PC-3 (cell line): ENCODE measurements around the gene ST6GALNAC3. TPM values are rescaled to one million over a fixed set of nuclear protein-coding genes. Genes with fewer than 3 reads are reported as not detected.

ENCODE experiments used
- ATAC-seq: fragments of 200-7000 bp; cut with Tn5 transposase; 2 replicates; pipeline ENCODE4 v1.9.1; 2020; ENCODE audit warnings: mild to moderate bottlenecking, moderate library complexity
- BruUV-seq: library from RNA; stranded (reverse); fragments of 400-500 nt; replicated peaks from 2 replicates; lab custom pipeline; 2021; lab: Mats Ljungman, UMichigan
- CTCF ChIA-PET: fragments of 300-600 bp; sonication (Branson Sonifier 250); formaldehyde crosslinking; loops from one replicate; lab custom pipeline; 2022; ENCODE audit warnings: antibody characterized with exemption; lab: Charles Lee
- POLR2A ChIA-PET: fragments of 300-600 bp; sonication (Branson Sonifier 250); formaldehyde crosslinking; loops from one replicate; lab custom pipeline; 2022; ENCODE audit warnings: antibody characterized with exemption; ENCODE audit not compliant: unreplicated experiment; lab: Charles Lee
- DNase-seq: peaks from one replicate; pipeline ENCODE4 v3.0.0-alpha.2; 2015
- H2AFZ ChIP-seq: fragments of 300-600 bp; sonication (generic); 2 replicates; pipeline ENCODE4 v1.6.0; 2016; ENCODE audit warnings: antibody characterized with exemption, low read length
- H3F3A ChIP-seq: fragments of 300-600 bp; sonication (generic); one replicate; pipeline ENCODE4 v1.6.0; 2017; ENCODE audit warnings: antibody characterized with exemption, low read length, control low read depth, mild to moderate bottlenecking; ENCODE audit not compliant: unreplicated experiment
- H3K27ac ChIP-seq: fragments of 300-600 bp; sonication (generic); 2 replicates; pipeline ENCODE4 v1.5.1; 2016; ENCODE audit warnings: mild to moderate bottlenecking, low read length
- H3K27me3 ChIP-seq: fragments of 300-600 bp; sonication (generic); 2 replicates; pipeline ENCODE4 v1.6.1; 2016; ENCODE audit warnings: low read length, mixed read lengths
- H3K36me3 ChIP-seq: fragments of 300-600 bp; sonication (generic); 2 replicates; pipeline ENCODE4 v1.6.1; 2016; ENCODE audit warnings: low read depth, mixed run types, low read length, mixed read lengths
- H3K4me1 ChIP-seq: fragments of 300-600 bp; sonication (generic); 2 replicates; pipeline ENCODE4 v1.5.1; 2016; ENCODE audit warnings: low read length; ENCODE audit not compliant: insufficient read depth
- H3K4me2 ChIP-seq: fragments of 300-600 bp; sonication (generic); 2 replicates; pipeline ENCODE4 v1.6.0; 2016; ENCODE audit warnings: low read length
- H3K4me3 ChIP-seq: fragments of 300-600 bp; sonication (generic); 2 replicates; pipeline ENCODE4 v1.5.1; 2016; ENCODE audit warnings: mild to moderate bottlenecking, low read length, mixed read lengths
- H3K79me2 ChIP-seq: fragments of 300-600 bp; sonication (generic); 2 replicates; pipeline ENCODE4 v1.6.1; 2017; ENCODE audit warnings: low read length, mixed read lengths
- H3K9ac ChIP-seq: fragments of 300-600 bp; sonication (generic); 2 replicates; pipeline ENCODE4 v1.6.0; 2016; ENCODE audit warnings: mild to moderate bottlenecking, low read length
- H3K9me2 ChIP-seq: fragments of 300-600 bp; sonication (generic); replicated peaks from 2 replicates; pipeline ENCODE4 v1.6.1; 2016; ENCODE audit warnings: mixed run types, low read length, mixed read lengths
- H3K9me3 ChIP-seq: fragments of 300-600 bp; sonication (generic); 2 replicates; pipeline ENCODE4 v1.6.1; 2016; ENCODE audit warnings: low read length, mixed read lengths
- H4K20me1 ChIP-seq: fragments of 300-600 bp; sonication (generic); 2 replicates; pipeline ENCODE4 v1.6.1; 2016; ENCODE audit warnings: low read length, mixed read lengths
- EZH2 ChIP-seq: fragments of 300-600 bp; sonication (generic); IDR thresholded peaks from one replicate; pipeline ENCODE4 v1.6.1; 2017; ENCODE audit warnings: antibody characterized with exemption, mild to moderate bottlenecking, low read length; ENCODE audit not compliant: unreplicated experiment
- EZH2phosphoT487 ChIP-seq: fragments of 300-600 bp; sonication (generic); IDR thresholded peaks from 2 replicates; pipeline ENCODE4 v1.6.1; 2018; ENCODE audit warnings: mild to moderate bottlenecking, antibody characterized with exemption, low read length, borderline replicate concordance
- intact Hi-C: fragments of 100-400 bp; cut with micrococcal nuclease; formaldehyde crosslinking; loops from 2 replicates; pipeline ENCODE4 v1.9.0; 2023
- total RNA-seq: library from RNA; depleted of rRNA; stranded (reverse); fragments of >200 nt; gene quantifications from 2 replicates; pipeline ENCODE4 v1.2.3, GENCODE V29; 2014
- TF ChIP-seq, protein P1 (sequence below): fragments of 300-600 bp; sonication (generic); conservative IDR thresholded peaks from 2 replicates; pipeline ENCODE4 v1.5.1; 2017; ENCODE audit warnings: antibody characterized with exemption, low read depth, mild to moderate bottlenecking, low read length

ST6GALNAC3 gene
- total RNA-seq, 1 experiment from 2014 or later = not detected

DNA sequence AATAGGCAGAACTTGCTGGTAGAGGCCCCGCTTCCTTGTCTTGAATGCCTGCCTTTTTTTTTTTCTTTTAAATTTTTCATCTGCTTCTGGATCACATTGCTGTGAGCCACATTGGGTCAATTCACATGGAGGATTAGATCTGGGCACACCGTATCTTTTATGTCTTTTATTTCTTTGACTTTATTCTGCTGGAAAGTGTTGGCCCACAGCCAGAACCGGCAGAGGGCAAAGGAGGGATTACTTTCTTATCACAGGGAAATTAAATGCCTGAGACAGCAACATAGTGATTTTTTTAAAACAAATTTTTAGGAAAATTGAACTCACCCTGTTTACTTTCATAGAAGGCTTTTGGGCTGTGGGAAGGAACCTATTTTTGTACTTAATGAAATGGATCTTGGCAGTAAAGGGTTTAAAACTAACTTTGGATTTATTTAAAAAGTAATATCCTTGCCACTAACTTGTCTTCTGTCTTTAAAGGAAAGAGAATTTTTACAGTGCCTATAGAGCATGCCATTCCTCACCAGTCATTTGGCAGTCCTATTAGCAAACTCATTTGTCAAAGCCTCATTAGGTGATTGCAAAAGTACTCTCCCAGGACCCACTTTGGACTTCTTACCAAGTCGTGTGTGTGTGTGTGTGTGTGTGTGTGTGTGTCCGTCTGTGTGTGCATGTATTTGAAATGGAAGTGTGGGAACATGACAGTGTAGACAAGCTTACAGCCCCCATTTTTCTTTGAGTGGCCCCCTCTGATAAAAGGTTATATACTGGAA is 68.4 kb downstream of the ST6GALNAC3 start:
- no TSS peak for BruUV-seq
- CTCF ChIA-PET = no interaction called here

DNA sequence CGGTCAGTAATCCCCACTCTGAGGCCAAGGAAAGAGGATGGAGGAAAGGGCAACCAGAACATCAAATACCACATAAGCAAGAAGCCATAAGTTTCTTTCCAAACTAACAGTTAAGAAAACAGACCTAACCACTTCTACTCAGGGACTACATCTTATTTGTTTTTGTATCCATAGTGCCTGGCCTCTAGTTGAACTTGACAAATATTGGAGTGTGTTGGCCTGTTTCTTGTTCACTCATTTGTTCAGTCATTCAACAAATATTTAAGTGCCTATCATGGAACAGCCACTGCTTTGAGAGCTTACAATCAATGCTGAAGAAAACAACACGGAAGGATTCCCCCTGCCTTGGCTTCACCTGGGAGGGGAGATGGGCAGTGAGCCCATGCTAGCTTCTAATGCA is 69.7 kb downstream of the ST6GALNAC3 start:
- DNase-seq (no peak), ATAC-seq (no peak)
- ChIA-PET POLR2A (no interaction called here), CTCF (no interaction called here)
- no peaks in the 10 kb centered on the region for H3F3A ChIP-seq
- H3K4me2 ChIP-seq = no peak overlapping the region
- no peaks in the 10 kb centered on the region for H3K4me1 ChIP-seq
- no peaks in the 10 kb centered on the region for H3K9me2 ChIP-seq
- no peaks in the 10 kb centered on the region for H3K36me3 ChIP-seq
- no peak overlapping the region for H3K27ac ChIP-seq
- intact Hi-C loops = no loop called here
- H4K20me1 ChIP-seq = no peaks in the 10 kb centered on the region
- TF ChIP-seq EZH2phosphoT487 = no peak
- TF ChIP-seq EZH2 = no peak
- TF ChIP-seq, protein P1, sequence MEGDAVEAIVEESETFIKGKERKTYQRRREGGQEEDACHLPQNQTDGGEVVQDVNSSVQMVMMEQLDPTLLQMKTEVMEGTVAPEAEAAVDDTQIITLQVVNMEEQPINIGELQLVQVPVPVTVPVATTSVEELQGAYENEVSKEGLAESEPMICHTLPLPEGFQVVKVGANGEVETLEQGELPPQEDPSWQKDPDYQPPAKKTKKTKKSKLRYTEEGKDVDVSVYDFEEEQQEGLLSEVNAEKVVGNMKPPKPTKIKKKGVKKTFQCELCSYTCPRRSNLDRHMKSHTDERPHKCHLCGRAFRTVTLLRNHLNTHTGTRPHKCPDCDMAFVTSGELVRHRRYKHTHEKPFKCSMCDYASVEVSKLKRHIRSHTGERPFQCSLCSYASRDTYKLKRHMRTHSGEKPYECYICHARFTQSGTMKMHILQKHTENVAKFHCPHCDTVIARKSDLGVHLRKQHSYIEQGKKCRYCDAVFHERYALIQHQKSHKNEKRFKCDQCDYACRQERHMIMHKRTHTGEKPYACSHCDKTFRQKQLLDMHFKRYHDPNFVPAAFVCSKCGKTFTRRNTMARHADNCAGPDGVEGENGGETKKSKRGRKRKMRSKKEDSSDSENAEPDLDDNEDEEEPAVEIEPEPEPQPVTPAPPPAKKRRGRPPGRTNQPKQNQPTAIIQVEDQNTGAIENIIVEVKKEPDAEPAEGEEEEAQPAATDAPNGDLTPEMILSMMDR = no peak
- no TSS peak for BruUV-seq
- peaks cover 53% of the 10 kb centered on the region for H3K27me3 ChIP-seq
- H2AFZ ChIP-seq = no peak overlapping the region
- no peak overlapping the region for H3K4me3 ChIP-seq
- H3K9me3 ChIP-seq = no peaks in the 10 kb centered on the region
- H3K9ac ChIP-seq = no peak overlapping the region
- H3K79me2 ChIP-seq = no peaks in the 10 kb centered on the region

More for the DNA sequence above, 68.4 kb downstream of the ST6GALNAC3 start:
- Histone ChIP-seq H2AFZ (no peak overlapping the region), H3K9me2 (no peaks in the 10 kb centered on the region), H4K20me1 (no peaks in the 10 kb centered on the region), H3K27me3 (peaks cover 50% of the 10 kb centered on the region), H3F3A (no peaks in the 10 kb centered on the region), H3K27ac (no peak overlapping the region), H3K79me2 (no peaks in the 10 kb centered on the region), H3K36me3 (no peaks in the 10 kb centered on the region), H3K4me2 (no peak overlapping the region), H3K4me3 (no peak overlapping the region), H3K9me3 (no peaks in the 10 kb centered on the region), H3K4me1 (no peaks in the 10 kb centered on the region), H3K9ac (no peak overlapping the region)
- TF ChIP-seq EZH2 (no peak), EZH2phosphoT487 (no peak)
- TF ChIP-seq, protein P1 = no peak
- DNase-seq (no peak), ATAC-seq (no peak)
- intact Hi-C loops = no loop called here
- POLR2A ChIA-PET = no interaction called here

DNA sequence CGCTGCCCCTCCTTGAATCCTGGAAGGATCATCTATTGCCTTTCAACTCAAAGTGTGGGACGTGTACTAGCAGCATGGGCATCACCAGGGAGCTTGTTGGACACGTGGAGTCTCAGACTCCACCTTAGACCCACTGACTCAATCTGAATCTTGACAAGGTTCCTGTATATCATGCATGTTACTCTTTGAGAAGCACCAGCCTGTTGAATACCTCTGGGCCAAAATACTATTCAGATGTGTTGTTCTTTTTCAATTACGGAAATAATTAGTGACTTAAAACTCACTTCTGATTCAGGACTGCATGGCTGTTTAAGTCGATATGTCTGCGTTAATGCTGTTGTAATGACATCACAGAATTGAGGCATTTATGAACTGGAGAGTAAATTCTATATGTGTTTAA is 70.8 kb downstream of the ST6GALNAC3 start:
- Histone ChIP-seq H3K27me3 (peaks cover 59% of the 10 kb centered on the region), H3K4me1 (no peaks in the 10 kb centered on the region), H3K79me2 (no peaks in the 10 kb centered on the region), H3K9me2 (no peaks in the 10 kb centered on the region), H3K9me3 (no peaks in the 10 kb centered on the region), H3K4me3 (no peak overlapping the region), H3K9ac (no peak overlapping the region), H3K36me3 (no peaks in the 10 kb centered on the region), H3K4me2 (no peak overlapping the region), H3K27ac (no peak overlapping the region), H3F3A (no peaks in the 10 kb centered on the region), H4K20me1 (no peaks in the 10 kb centered on the region), H2AFZ (no peak overlapping the region)
- DNase-seq = no peak
- TF ChIP-seq, protein P1 = no peak
- no peak for TF ChIP-seq EZH2phosphoT487
- TF ChIP-seq EZH2 = no peak
- ATAC-seq = no peak
- BruUV-seq = no TSS peak
- intact Hi-C loops = no loop called here
- ChIA-PET CTCF (no interaction called here), POLR2A (no interaction called here)
